Ascending aorta (tissue), 2 donors: ENCODE results near the gene FAIM. TPM values are rescaled to one million over a fixed set of nuclear protein-coding genes. Genes with fewer than 3 reads are reported as not detected.
"Not testable (repeated sequence)": the region's sequence is repeated elsewhere in the genome, so short reads cannot be mapped to it uniquely, and the experiment has no call there.

Experiments
- DNase-seq, 2 donors: peaks; one replicate each; pipeline ENCODE4 v3.0.0-alpha.2; 2019; ENCODE audit warnings: low spot score in 2 of 2
- H3K27ac ChIP-seq, 2 donors: fragments of 200-600 bp; sonication (generic); one replicate each; pipeline ENCODE4 v1.5.1; 2016 to 2017; ENCODE audit warnings: mild to moderate bottlenecking in 1 of 2
- H3K27me3 ChIP-seq: fragments of 200-600 bp; sonication (generic); one replicate; pipeline ENCODE4 v1.5.1; 2017
- H3K36me3 ChIP-seq, 2 donors: fragments of 200-600 bp; sonication (generic); one replicate each; pipeline ENCODE4 v1.5.1; 2016
- H3K4me1 ChIP-seq, 2 donors: fragments of 200-600 bp; sonication (generic); one replicate each; pipeline ENCODE4 v1.5.1; 2016 to 2017; ENCODE audit warnings: mild to moderate bottlenecking in 1 of 2
- H3K4me3 ChIP-seq, 2 donors: fragments of 200-600 bp; sonication (generic); one replicate each; pipeline ENCODE4 v1.5.1; 2016 to 2017; ENCODE audit warnings: mild to moderate bottlenecking in 1 of 2
- H3K9me3 ChIP-seq, 2 donors: fragments of 200-600 bp; sonication (generic); one replicate each; pipeline ENCODE4 v1.5.1; 2016
- CTCF ChIP-seq, 3 experiments: fragments of 200-600 bp in 2 of 3; fragments of 450-650 bp in 1 of 3; sonication (generic) in 2 of 3; IDR thresholded peaks; one replicate each; pipeline ENCODE4 v1.5.1; 2016 to 2019; ENCODE audit warnings: antibody characterized with exemption in 3 of 3, mild to moderate bottlenecking in 1 of 3, moderate library complexity in 1 of 3
- intact Hi-C: fragments of 100-400 bp; cut with DNase I; formaldehyde crosslinking; loops from one replicate; pipeline ENCODE4 v1.15.1; 2023
- total RNA-seq: library from RNA; depleted of rRNA; stranded (reverse); fragments of >200 nt; gene quantifications from one replicate; pipeline ENCODE4 v1.1.0, GENCODE V29; 2016

The FAIM gene, protein sequence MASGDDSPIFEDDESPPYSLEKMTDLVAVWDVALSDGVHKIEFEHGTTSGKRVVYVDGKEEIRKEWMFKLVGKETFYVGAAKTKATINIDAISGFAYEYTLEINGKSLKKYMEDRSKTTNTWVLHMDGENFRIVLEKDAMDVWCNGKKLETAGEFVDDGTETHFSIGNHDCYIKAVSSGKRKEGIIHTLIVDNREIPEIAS
- total RNA-seq, result 13.5 TPM

- peak within 1 kb of the TSS; percentile 97 for H3K27ac ChIP-seq
- H3K27me3 ChIP-seq, result no peaks in the 10 kb centered on the region
- DNase-seq, result peak in 1 of 2 donors; percentile 76
- peaks cover 3 to 8% of the 10 kb centered on the region in 2 donors for H3K4me1 ChIP-seq
- no peaks in the 10 kb centered on the region for H3K36me3 ChIP-seq
- intact Hi-C loops, result loop anchor here (1.0 kb wide), 2 partner anchors 14 to 227 kb away; partner anchors contain the start of gene CEP70
- peak within 1 kb of the TSS; percentile 81 to 93 for H3K4me3 ChIP-seq
- no peak for TF ChIP-seq CTCF (IDR thresholded peaks at IDR 0.05)
- H3K9me3 ChIP-seq, result no peaks in the 10 kb centered on the region
Measured at GRCh38 chr3:138608322-138609135, at the start of gene FAIM. FAIM (plus strand) TSS chr3:138608771; CDS start chr3:138619727, 10,956 bp downstream.

- no peak for DNase-seq
- H3K4me3 ChIP-seq, result no peak overlapping the region
- H3K9me3 ChIP-seq, result peaks cover 10 to 34% of the 10 kb centered on the region in 2 donors
- no peaks in the 10 kb centered on the region for H3K27me3 ChIP-seq
- no peak overlapping the region for H3K27ac ChIP-seq
- intact Hi-C loops, result no loop called here
- TF ChIP-seq CTCF (IDR thresholded peaks at IDR 0.05), result no peak
- H3K36me3 ChIP-seq, result peaks cover 0 to 38% of the 10 kb centered on the region in 2 donors
- no peaks in the 10 kb centered on the region for H3K4me1 ChIP-seq
Measured at GRCh38 chr3:138559134-138559533, 49.4 kb upstream of the FAIM start.

- Histone ChIP-seq H3K36me3 (peaks cover 0 to 30% of the 10 kb centered on the region in 2 donors), H3K4me3 (no peak overlapping the region), H3K27ac (no peak overlapping the region), H3K4me1 (no peaks in the 10 kb centered on the region), H3K27me3 (no peaks in the 10 kb centered on the region), H3K9me3 (peaks cover 10 to 34% of the 10 kb centered on the region in 2 donors)
- DNase-seq, result no peak
- intact Hi-C loops, result no loop called here
- TF ChIP-seq CTCF (IDR thresholded peaks at IDR 0.05), result no peak
Measured at GRCh38 chr3:138560501-138560900, 48.1 kb upstream of the FAIM start.

GRCh38 chr3:138562902-138563301 is 45.7 kb upstream of the FAIM start:
- H3K4me3 ChIP-seq, DNase-seq, H3K4me1 ChIP-seq, intact Hi-C loops, H3K27me3 ChIP-seq, H3K27ac ChIP-seq: not testable (repeated sequence)
- Histone ChIP-seq H3K9me3 (peaks cover 6 to 28% of the 10 kb centered on the region in 2 donors), H3K36me3 (peaks cover 3 to 35% of the 10 kb centered on the region in 2 donors)

- DNase-seq, intact Hi-C loops: not testable (repeated sequence)
Measured at GRCh38 chr3:138566293-138566692, 42.3 kb upstream of the FAIM start.

GRCh38 chr3:138567403-138567802 is 41.2 kb upstream of the FAIM start:
- Histone ChIP-seq H3K4me1 (no peaks in the 10 kb centered on the region), H3K27me3 (no peaks in the 10 kb centered on the region), H3K9me3 (peaks cover 0 to 3% of the 10 kb centered on the region in 2 donors), H3K36me3 (peaks cover 3 to 20% of the 10 kb centered on the region in 2 donors), H3K4me3 (no peak overlapping the region), H3K27ac (no peak overlapping the region)
- intact Hi-C loops, result no loop called here
- no peak for TF ChIP-seq CTCF (IDR thresholded peaks at IDR 0.05)
- DNase-seq, result no peak

More at GRCh38 chr3:138566293-138566692, 42.3 kb upstream of the FAIM start:
- H3K4me3 ChIP-seq, H3K4me1 ChIP-seq, H3K27ac ChIP-seq, H3K27me3 ChIP-seq, H3K9me3 ChIP-seq: not testable (repeated sequence)
- H3K36me3 ChIP-seq, result peaks cover 3 to 23% of the 10 kb centered on the region in 2 donors
